Upper lobe of right lung (tissue), 1 donor: ENCODE measurements around the gene AKR7A3. TPM values are rescaled to one million over a fixed set of nuclear protein-coding genes. Genes with fewer than 3 reads are reported as not detected.

Experiments
- ATAC-seq: fragments of 200-7000 bp; cut with Tn5 transposase; one replicate; pipeline ENCODE4 v1.9.1; 2020; ENCODE audit warnings: mild to moderate bottlenecking, moderate library complexity
- DNase-seq: peaks from one replicate; pipeline ENCODE4 v3.0.0-alpha.2; 2020
- H3K27ac ChIP-seq: fragments of 200-600 bp; one replicate; pipeline ENCODE4 v1.8.0; 2022
- H3K27me3 ChIP-seq: fragments of 200-600 bp; one replicate; pipeline ENCODE4 v1.8.0; 2022; ENCODE audit warnings: mild to moderate bottlenecking
- H3K36me3 ChIP-seq: fragments of 200-600 bp; one replicate; pipeline ENCODE4 v1.8.0; 2022
- H3K4me1 ChIP-seq: fragments of 200-600 bp; one replicate; pipeline ENCODE4 v1.8.0; 2022
- H3K4me3 ChIP-seq: fragments of 200-600 bp; one replicate; pipeline ENCODE4 v1.8.0; 2022; ENCODE audit warnings: mild to moderate bottlenecking
- H3K9me3 ChIP-seq: fragments of 200-600 bp; one replicate; pipeline ENCODE4 v1.8.0; 2022
- intact Hi-C: fragments of 100-400 bp; cut with DNase I; formaldehyde crosslinking; loops from one replicate; pipeline ENCODE4 v1.11.0; 2022
- total RNA-seq: library from RNA; stranded (reverse); fragmentation: NEBNext Ultra II Directional; extraction: Animal tissue kit (Norgen Biotek cat#: 25700); gene quantifications from one replicate; pipeline ENCODE4 v1.2.1, GENCODE V29; 2021
- TF ChIP-seq, protein P1 (sequence below): fragments of 200-600 bp; IDR thresholded peaks from one replicate; pipeline ENCODE4 v1.8.0; 2022; ENCODE audit warnings: antibody characterized with exemption
- donor health status: DM: no; HTN: yes; CAD: no; lungs with severe emphysema.

Gene AKR7A3
- total RNA-seq, 1 donor from 2014 or later = 0.43 TPM

DNA sequence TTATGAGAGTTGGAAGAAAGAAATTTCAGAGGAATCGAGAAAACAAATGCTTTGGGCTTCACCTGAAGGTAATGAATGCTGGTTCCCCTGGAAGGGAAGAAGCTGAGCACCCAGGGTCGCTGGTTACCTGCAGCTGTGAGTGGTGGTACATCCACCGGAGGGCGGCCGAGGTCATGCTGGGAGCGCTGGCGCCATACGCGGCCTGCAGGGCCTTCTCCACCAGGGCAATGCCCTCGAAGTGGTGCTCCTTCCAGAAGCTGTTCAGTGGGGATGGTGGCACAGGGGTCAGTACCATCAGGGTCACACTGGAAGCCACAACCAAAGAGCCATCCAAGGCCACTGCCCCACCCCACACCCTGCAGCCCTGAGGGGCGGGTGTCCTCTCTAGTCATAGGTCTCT is 20.1 kb downstream of the AKR7A3 start:
- ATAC-seq = no peak
- H3K27me3 ChIP-seq = no peaks in the 10 kb centered on the region
- intact Hi-C loops = no loop called here
- H3K4me3 ChIP-seq = no peak overlapping the region
- DNase-seq = no peak
- TF ChIP-seq, protein P1, sequence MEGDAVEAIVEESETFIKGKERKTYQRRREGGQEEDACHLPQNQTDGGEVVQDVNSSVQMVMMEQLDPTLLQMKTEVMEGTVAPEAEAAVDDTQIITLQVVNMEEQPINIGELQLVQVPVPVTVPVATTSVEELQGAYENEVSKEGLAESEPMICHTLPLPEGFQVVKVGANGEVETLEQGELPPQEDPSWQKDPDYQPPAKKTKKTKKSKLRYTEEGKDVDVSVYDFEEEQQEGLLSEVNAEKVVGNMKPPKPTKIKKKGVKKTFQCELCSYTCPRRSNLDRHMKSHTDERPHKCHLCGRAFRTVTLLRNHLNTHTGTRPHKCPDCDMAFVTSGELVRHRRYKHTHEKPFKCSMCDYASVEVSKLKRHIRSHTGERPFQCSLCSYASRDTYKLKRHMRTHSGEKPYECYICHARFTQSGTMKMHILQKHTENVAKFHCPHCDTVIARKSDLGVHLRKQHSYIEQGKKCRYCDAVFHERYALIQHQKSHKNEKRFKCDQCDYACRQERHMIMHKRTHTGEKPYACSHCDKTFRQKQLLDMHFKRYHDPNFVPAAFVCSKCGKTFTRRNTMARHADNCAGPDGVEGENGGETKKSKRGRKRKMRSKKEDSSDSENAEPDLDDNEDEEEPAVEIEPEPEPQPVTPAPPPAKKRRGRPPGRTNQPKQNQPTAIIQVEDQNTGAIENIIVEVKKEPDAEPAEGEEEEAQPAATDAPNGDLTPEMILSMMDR = no peak
- no peaks in the 10 kb centered on the region for H3K4me1 ChIP-seq
- H3K9me3 ChIP-seq = no peaks in the 10 kb centered on the region
- no peak overlapping the region for H3K27ac ChIP-seq
- H3K36me3 ChIP-seq = no peaks in the 10 kb centered on the region

DNA sequence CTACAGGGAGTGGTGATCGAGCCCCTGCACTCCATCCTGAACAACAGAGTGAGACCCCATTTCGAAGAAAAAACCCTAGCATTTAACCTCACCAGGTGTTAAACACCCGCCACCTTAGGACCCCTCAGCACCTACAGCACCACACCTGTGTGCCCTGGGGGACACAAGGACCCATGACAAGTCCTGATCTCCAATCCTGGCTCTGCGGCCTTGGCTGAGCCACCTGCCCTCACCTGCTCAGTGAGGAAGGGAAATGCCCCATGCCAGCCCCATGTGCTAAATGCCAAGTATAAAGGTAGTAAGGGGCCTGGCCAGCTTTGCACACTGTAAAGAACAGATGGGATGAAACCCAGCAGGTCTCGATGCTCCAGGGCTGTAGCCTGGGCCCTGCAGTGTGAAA is 25.8 kb downstream of the AKR7A3 start:
- H3K9me3 ChIP-seq = no peaks in the 10 kb centered on the region
- H3K27ac ChIP-seq = no peak overlapping the region
- intact Hi-C loops = no loop called here
- TF ChIP-seq, protein P1 = no peak
- H3K4me3 ChIP-seq = no peak overlapping the region
- ATAC-seq (no peak), DNase-seq (no peak)
- H3K4me1 ChIP-seq = no peaks in the 10 kb centered on the region
- H3K36me3 ChIP-seq = peaks cover 32% of the 10 kb centered on the region
- H3K27me3 ChIP-seq = no peaks in the 10 kb centered on the region

DNA sequence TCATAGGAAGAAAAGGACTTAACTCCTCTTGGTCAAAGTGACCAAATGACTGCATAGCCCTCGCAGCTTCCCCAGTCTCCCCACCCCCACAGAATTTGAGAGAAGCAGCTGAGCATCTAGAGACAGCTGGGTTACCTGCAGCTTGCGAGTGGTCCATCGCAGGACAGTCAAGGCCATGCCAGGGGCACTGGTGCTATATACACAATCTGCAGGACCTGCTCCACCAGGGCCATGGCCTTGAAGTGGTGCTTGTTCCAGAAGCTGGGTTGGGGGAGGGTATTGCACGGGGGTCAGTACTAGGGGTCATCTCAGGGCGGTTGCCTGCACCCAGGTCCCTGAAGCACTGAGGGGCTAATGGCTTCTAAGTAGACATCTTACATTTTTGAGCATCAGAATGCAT is 26.5 kb downstream of the AKR7A3 start:
- ATAC-seq (no peak), DNase-seq (no peak)
- Histone ChIP-seq H3K36me3 (peaks cover 39% of the 10 kb centered on the region), H3K27me3 (no peaks in the 10 kb centered on the region), H3K4me1 (no peaks in the 10 kb centered on the region), H3K4me3 (no peak overlapping the region), H3K9me3 (no peaks in the 10 kb centered on the region), H3K27ac (no peak overlapping the region)
- intact Hi-C loops = no loop called here
- TF ChIP-seq, protein P1 = no peak

- DNase-seq (peak; percentile 69), ATAC-seq (peak; percentile 67)
- Histone ChIP-seq H3K36me3 (peaks cover 55% of the 10 kb centered on the region), H3K4me1 (no peaks in the 10 kb centered on the region), H3K27me3 (no peaks in the 10 kb centered on the region), H3K27ac (no peak overlapping the region), H3K4me3 (no peak overlapping the region), H3K9me3 (no peaks in the 10 kb centered on the region)
- intact Hi-C loops = no loop called here
- TF ChIP-seq, protein P1 = no peak
Measured at GRCh38 chr1:19260211-19261138, 28.1 kb downstream of the AKR7A3 start.

GRCh38 chr1:19258353-19258752 is 30.2 kb downstream of the AKR7A3 start:
- DNase-seq = no peak
- no peaks in the 10 kb centered on the region for H3K9me3 ChIP-seq
- ATAC-seq = no peak
- peaks cover 3% of the 10 kb centered on the region for H3K4me1 ChIP-seq
- H3K36me3 ChIP-seq = peaks cover 60% of the 10 kb centered on the region
- TF ChIP-seq, protein P1 = no peak
- H3K27me3 ChIP-seq = no peaks in the 10 kb centered on the region
- H3K27ac ChIP-seq = no peak overlapping the region
- intact Hi-C loops = no loop called here
- no peak overlapping the region for H3K4me3 ChIP-seq
